Hematopoietic multipotent progenitor cell (in vitro differentiated cells): ENCODE measurements around the gene SYPL1. TPM values are rescaled to one million over a fixed set of nuclear protein-coding genes. Genes with fewer than 3 reads are reported as not detected.

ENCODE experiments used
- DNase-seq, 3 donors: peaks; one replicate each; pipeline ENCODE4 v3.0.0-alpha.2; 2011 to 2015; ENCODE audit warnings: low read depth in 2 of 3, low spot score in 2 of 3
- total RNA-seq: library from RNA; depleted of rRNA; stranded (reverse); fragments of >200 nt; gene quantifications from one replicate; pipeline ENCODE4 v1.2.3, GENCODE V29; 2012

SYPL1 gene
- total RNA-seq, 1 donor: 96.7 TPM

DNA sequence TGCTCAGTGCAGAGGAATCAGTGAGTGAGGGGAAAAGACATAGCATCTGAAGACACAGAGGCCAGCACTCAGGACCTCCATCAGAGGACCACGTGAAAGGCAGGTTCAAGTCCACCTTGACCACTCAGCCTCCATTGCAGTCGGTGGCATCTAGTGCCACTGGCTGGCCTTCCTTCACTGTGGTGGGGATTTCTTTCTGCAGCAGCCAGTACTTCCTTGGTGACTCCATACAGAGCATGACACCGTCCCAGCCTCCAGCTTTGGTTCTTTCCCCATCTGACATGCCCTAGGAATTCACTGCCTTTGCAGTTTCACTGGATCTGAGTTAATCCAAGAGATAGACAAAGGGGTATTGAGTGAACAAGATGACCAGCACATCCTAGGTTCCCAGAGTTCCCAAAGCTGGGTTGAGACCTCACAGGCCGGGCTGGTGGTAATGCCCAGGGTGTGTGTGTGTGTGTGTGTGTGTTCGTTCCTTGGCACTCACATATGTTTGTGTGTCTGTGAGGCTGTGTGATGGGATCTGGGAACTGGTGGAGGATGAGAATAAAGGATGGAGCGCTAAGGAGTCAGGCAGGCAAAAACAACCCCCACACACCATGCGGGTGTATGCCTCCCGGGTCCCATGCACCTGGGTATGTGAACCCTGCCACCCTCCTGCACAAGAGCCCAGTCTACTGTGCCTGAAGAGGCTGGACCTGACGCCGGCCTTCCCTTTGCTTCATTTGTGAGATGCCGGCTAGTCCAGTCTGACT is 57.8 kb downstream of the SYPL1 start:
- DNase-seq: no peak

DNA sequence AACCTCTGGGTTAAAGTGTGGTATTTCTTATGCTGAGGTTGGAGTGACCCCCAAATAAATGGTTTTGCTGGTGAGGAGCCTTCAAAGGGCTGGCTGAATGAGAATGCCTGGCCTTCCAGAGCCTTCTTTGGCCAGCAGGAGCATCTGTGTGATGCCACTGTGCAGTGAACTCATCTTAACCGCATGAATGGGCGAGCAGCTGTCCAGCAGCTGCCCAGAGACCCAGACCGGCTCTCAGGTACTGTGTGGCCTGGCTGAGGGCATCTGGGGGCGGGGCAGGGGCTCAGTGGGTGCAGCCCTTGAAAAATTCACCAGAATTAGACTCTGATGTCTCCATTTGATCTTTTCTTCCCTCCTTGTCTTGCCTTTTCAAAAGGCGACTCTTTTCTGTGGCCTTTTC is 59.0 kb downstream of the SYPL1 start:
- no peak for DNase-seq

DNA sequence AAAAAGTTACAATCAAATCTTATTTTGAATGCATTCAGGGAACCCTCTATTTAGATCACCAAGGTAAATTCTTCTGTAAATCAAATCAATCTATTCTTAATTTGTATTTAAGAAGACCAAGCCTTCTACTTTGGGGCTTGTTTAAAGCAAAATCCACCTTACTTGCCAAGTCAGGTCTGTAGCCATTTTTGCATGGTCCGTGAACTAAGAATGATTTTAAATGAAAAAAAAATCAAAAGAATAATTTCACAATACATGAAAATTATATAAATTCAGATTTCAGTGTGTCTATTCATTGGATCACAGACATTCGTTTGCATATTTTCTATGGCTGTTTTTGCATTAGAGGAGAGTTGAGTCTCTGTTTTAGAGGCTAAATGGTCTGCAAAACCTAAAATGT is 59.4 kb downstream of the SYPL1 start:
- no peak for DNase-seq

DNA sequence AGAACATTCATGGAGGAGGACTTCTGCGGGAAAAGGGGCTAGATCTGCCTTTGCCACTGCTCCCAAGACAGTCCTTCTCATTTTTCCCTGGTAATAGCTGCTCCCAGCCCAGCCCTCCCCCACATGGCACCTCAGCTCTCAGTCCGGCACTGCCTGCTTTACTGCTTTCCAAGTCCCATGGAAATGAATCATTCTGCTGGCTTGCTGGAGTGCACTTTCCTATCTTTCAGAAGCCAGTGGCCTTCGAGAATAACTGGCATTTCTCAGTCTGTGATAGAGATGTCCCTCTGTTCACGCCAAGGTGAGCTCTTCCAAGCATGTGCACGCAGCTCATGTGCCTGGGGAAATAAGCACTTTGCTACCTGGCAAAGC is 61.4 kb downstream of the SYPL1 start:
- DNase-seq: no peak

DNA sequence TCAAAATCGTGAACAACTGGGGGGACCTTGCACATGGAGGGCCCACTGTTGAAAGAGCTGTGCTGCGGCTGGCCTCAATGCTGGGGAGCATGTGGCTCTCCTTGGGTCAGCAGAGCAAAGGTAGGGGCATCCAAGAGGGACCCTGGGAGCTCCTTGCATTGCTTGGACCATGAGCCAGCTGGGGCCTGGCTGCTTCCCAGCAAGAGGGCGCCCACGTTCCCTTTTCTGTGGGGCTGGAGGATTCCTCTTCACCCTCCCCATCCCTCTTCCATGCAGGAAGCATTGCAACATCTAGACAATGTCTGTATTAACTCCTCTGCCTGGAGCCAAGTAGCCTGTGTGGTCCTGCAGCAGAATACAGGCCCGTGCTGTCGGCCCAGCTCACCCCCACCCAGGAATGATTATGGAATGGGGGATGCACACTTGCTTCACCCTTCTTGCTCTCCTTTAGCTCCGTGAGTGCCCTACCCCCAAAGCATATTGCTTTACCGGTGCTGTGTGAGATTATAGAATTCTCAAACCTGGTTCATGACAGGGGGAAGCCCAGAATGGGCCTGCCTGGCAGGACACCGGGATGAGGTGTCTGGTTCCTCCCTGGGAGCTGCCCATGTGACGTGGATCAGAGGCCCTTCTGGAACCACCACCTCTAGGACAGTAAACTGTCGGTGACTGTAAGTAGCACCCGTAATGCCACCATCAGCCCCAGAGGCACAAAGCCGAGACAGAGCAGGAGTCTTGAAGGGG is 61.9 kb downstream of the SYPL1 start:
- no peak for DNase-seq

DNA sequence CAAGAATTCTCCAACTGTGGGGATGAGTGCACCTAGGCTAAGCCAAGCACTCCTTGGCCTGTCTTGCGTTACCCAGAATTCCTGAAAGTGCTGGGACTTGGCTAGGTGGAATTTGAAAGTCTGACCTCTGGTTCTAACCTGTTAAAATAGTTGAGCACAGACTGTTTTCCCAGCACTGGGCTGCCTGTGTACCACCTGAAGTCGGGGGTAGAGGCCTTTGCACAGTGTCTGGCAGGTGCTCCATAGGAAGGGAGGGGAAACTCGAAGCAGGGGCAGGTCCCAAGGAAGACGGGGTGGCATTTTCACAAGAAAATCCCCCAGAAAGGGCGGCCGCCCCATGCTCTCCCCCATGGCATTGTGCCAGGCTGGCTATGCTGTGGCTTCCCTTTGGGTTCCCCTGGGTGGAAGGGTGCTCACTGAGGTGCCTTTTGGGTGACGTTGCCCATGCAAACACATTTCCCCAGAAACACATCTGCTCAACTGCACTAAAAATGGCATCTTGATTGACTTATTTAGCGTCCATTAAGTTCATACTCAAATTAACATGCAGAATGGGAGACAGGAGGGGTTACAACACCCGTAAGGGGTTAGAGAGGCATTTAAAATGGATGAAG is 62.9 kb downstream of the SYPL1 start:
- no peak for DNase-seq

DNA sequence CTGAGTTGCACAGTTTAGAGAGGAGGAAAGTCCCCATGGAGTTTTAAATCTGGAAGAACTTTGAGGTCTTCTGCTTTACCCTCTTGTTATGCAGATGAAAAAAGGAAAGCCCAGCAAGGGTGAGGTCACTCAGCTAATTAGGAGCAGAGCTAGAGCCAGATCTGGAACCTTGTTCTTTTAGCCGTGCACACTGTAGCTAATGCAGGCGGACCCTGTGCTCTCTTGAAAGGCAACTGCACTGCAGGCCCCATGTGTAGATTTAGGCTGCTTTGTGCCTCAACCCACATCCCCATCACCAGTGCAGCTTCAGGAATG is 63.4 kb downstream of the SYPL1 start:
- no peak for DNase-seq

DNA sequence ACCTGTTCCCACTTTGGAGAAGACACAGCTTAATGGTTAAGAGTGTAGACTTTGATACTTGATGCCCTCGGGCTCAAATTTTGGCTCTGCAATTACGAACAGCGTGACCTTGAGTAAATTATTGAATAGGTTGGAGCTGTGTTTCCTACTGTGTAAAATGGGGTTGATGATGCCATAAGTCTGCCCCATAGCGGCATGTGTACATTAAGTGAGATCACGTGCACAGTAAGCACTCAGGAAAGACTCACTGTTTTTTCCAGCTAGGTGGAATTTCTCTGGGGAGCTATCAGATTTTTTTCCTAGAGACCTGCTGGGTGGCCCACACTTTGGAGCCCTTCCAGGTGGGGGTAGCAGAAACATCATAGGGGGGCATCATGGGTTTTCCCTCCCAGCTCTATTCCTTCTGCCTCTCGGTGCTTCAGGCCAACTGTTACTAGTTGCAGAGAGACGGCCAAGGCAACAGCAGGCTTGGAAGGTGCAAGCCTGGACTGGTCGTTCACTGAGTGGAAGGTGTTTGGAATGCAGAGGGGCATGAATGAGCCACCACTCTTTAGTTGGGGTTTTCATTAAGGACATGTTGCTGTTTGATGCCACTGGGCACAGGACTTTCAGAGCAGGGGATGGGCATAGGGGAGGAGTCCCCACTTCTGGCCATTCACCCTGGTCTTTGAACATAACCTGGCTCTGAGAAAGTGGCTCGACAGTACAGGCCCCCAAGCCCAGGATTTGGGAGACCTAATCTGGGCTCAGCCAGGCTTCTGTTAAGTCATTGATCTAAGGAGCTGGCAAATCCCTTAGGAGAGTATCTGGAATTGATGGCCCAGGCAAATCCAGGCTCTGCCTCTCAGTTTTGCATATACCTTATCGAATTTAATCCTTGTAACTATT is 64.0 kb downstream of the SYPL1 start:
- DNase-seq: no peak

DNA sequence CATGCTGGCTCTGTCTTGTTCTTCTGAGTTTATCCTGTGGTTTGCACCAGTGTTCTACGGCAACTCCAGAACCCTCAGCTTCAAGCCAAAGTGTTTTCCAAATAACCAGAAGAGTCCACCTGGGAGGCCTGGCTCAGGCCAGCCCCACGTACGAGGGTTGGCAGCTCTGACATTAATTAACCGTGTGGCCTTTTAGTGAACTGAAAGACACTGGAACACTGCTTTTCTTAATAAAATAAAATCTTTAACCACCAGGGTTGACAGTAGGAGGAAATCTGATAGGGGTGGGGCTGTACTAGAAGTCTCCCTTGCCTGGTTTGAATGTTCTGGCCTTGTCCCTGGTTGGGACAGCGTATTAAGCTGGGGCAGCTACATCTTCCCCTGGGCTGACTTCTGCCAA is 64.9 kb downstream of the SYPL1 start:
- no peak for DNase-seq

DNA sequence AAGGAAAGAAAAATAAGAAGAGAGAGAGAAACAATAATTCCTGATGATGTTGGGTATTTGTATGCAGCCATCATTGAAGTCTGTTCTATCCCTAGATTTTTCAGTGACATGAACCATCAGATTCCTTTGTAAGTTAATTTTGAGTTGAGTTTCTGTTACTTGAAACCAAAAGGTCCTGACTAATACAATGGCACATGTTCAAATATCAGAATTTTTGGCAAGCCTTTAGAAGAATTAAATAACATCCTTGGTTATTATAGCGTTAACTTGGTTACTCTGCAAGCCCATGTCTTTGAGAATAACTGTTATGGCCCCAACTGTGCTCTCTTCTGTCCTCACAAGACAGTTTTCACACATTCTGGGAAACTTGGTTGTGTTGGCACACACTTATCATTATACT is 66.5 kb downstream of the SYPL1 start:
- no peak for DNase-seq

DNA sequence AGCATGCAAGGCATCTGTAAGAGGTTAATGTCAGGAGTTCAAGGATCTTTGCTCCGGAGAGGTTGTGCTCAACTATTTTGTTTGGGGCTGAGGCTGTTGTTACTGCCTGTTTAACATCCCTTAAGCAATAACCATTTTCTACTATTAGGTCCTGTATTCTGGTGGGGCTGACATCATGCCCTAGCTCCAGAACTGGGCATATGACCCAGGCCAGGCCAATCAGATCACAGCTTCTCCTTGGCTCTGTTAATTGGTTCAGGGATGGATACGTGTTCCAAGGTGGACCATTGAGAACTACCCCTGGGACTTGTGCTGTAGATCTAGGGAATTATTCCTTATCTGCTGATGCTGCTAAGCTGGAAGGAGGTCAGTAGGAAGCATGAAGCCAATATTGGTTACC is 67.0 kb downstream of the SYPL1 start:
- no peak for DNase-seq

DNA sequence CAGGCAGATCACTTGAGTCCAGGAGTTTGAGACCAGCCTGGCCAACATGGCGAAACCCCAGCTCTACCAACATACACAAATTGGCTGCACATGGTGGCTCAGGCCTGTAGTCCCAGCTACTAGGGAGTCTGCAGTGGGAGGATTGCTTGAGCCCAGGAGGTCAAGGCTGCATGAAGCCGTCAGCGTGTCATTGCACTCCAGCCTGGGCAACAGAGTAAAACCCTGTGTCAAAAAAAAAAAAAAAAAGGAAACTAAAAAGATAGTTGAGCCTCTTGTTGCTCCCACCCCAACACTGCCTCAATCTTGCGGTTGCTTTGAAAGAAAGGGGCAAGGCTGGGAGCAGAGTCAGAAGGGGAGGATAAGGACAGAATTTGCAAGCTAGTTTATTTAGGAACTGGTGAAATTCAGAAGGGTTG is 69.9 kb downstream of the SYPL1 start:
- no peak for DNase-seq

DNA sequence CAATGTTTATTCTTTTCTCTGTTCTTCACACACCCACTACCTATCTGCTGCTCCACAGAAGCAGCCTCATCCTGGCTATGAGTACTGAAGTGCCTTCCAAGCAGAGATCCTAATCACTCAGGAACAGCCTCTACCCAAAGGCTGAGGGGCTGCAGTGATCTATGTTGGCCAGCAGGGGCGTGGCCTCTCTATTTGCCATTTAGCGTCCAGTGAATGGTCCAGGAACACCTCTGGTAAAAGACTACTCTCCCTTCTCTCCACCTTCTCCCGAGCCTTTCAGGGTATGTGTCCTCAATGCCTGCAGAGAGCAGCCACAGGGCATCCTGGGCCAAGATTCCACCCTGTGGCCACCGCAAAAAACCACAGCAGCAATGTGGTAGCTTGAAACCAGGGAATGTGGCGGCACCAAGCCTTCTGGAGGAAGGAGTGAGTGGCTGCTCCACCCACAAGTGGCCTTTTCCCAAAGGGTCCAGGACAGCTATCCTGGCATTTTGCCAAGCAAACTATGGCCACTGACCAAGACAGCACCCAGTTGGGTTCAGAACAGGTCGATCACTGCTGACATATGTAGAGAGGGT is 70.9 kb downstream of the SYPL1 start:
- DNase-seq: peak in 2 of 3 donors; percentile 43 to 66

Other genes starting within 250 kb of the SYPL1 start
- 7.8 TPM for gene ATXN7L1, start 235.7 kb downstream of the SYPL1 start, total RNA-seq
- not detected for gene CDHR3, start 149.0 kb downstream of the SYPL1 start, total RNA-seq
- 47.9 TPM for gene NAMPT, start 172.7 kb upstream of the SYPL1 start, total RNA-seq